CD4-positive, alpha-beta T cell treated with Interleukin-10 for 1 hour (primary cell): ENCODE results near the gene PSMC3.
A peak's percentile ranks its signal among the peaks of the same experiment; 100 is the strongest.

ENCODE experiments used
- DNase-seq: peaks from one replicate; pipeline ENCODE4 v3.0.0-alpha.2; 2020

The PSMC3 gene

DNA sequence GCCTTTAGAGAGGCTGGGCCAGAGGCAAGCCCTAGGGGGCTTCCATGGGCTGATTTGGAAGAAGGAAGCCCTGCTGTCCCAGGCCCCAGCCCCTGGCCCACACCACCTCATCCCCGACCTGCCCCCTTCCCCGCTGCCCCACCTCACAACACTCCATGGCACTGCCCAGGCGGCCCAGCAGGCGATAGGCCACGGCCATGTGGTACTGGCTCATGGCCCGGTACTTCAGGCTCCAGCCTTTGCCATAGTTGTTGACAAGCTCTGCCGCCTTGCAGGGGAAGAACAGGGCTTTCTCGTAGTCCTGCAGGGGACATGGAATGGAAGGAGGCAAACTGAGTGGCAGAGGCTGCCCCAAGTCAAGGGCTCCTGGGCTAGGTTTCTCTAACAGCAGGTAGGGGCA is 16.3 kb upstream of the PSMC3 start:
- DNase-seq = no peak

DNA sequence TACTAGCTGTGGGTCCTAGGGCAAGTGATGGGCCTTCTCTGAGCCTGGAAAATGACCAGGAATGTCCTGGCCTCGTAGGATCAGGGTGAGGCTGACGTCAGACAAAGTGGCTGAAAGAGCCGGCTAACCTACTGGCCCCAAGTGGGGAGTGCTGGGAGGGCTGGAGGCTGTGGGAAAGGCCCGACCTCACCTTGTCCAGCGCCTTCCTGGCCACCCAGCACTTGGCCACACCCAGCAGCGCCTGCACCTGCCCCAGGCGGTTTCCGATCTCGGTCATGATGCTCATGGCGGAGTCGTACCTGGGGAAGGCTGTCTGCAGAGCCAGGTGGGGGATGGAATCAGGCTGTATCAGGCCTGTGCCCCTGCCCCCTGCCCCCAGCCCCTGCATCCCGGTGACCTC is 15.2 kb upstream of the PSMC3 start:
- DNase-seq = no peak

DNA sequence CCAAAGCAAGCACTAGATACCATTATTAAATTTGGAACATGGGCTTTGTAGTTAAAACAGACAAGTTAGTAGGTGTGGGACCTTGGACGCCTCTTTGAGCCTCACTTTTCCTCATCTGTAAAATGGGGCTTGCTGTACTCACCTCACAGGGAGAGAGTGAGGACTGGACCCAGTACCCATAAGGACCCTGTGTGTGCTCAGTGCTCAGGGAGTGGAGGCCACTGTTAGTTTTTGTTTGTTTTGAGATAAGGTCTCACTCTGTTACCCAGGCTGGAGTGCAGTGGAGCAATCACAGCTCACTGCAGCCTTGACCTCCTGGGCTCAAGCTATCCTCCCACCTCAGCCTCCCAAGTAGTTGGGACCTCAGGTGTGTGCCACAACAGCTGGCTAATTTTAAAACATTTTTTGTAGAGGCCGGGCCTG is 13.8 kb upstream of the PSMC3 start:
- no peak for DNase-seq

DNA sequence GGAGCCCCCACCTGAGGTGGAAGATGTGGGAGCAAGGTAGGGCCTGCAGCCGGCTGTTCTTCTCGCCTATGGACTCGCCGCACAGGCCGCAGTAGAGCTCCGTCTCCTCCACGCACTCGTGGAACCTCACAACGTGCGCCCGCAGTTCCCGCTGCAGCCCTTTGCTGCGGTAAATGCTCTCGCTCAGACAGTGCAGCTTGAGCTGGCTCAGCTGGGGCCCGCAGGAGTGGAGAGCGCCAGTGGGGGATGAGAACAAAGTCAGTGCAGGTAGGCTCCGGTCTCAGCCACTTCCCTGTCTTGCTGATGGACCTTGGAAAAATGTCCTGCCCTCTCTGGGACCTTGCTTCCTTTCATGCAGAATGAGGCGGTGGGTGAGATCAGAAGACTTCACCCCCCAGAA is 12.5 kb upstream of the PSMC3 start:
- no peak for DNase-seq

DNA sequence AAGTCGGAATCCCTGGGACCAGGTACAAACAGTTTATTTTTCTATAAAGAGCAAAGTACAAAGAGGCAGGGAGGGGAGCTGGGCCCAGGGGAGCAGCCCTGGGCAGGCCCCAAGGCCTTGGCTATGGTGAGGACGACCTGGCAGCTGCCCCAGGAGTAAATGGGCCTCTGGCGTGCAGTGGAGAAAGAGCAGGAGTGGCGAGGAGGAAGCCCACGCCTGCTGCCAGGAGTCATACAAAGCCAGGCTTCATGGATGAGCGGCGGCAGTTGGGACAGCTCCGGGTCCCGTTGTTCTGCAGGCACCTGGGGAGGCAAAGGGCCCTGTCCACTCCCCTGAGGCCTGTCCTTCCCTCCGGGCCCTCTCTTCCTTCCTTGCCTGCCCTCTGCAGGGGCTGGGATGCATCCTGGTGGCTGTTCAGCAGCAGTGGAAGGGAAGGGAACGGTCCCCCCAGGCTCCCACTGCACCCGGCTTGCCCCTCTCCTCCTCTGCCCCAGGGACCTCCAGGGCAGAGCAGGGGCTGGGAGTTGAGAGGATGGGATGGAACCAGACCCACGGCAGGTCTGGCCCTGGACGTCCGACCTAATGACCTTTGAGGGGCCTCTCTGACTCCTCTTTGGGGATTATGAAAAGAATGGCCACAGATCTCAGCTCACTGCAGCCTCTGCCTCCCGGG is 11.6 kb upstream of the PSMC3 start:
- no peak for DNase-seq

DNA sequence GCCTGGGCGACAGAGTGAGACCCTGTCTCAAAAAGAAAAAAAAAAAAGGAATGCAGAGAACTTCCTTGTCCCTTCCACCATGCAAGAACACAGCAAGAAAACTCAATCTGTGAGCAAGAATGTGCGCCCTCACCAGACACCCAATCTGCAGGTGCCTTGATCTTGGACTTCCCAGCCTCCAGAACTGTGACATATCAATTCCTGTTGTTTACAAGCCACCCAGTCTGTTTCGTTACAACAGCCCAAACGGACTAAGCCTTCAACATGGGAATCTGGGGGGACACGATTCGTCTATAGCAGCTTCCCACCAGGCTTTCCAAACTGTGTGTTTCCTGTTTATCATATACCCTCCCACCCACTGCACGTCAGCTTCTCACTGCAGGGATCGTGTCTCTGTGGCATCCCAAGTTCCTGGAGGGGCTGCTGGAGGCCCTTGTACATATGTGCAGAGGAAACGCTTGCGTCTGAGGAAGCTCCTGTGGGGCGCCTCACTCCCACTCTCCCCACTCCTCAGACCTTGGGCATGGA is 11.0 kb upstream of the PSMC3 start:
- no peak for DNase-seq

DNA sequence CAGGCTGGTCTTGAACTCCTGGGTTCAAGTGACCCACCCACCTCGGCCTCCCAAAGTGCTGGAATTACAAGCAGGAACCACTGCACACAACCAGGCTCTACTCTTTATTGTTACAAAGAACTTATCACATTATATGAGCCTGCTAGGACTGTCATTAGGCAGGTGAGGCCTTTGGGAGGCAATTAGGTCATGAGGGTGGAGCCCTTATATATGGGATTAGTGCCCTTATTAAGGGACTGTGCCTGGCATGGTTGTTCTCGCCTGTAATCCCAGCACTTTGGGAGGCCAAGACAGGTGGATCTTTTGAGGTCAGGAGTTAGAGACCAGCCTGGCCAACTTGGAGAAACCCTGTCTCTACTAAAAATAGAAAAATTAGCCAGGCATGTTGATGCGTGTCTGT is 10.5 kb upstream of the PSMC3 start:
- DNase-seq = no peak

DNA sequence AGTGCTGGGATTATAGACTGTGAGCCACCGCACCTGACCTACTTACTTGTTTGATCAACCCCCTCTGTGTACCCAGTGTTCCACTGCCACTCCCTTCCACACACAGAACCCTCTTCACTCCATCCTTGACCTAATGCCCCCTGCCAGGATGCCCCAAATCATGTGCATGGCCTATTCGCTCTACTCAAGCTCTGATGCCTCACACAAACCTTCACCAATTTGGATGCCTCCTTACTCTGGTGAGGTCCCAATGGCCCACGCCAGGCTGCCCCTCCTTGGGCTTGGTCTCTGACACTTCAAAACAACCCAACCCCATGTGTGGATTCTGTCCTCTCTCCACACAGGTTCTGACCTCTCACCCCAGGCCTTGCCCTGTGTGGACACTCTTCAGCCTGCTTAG is 9.4 kb upstream of the PSMC3 start:
- DNase-seq = no peak

DNA sequence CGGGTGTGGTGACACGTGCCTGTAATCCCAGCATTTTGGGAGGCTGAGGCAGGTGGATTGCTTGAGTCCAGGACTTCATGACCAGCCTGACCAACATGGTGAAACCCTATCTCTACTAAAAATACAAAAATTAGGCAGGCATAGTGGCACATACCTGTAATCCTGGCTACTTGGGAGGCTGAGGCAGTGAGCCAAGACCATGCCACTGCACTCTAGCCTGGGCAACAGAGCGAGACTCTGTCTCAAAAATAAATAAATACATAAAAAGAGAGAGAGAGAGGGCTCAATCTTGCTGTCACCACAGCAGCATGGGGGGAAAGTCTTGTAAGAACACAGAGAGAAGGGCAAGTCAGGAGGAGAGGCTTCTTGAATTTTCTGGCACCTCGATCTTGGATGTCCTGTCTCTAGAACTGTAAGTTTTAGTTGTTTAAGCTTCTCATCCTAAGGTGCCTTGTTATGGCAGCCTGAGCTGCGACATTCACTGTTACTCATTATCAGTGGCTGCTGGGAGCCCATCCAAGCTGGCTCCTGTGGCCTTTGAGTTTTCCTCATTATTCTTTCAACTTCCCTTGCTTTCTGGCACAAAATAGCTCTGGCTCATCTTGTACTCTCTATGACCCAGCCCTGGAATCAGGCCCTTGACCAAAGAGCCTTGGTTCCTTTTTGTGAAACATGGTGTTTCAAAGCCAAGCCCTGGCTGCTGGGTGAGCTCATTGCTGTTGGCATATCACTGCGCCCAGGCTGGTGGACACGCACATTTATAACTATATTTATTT is 8.0 kb upstream of the PSMC3 start:
- no peak for DNase-seq

DNA sequence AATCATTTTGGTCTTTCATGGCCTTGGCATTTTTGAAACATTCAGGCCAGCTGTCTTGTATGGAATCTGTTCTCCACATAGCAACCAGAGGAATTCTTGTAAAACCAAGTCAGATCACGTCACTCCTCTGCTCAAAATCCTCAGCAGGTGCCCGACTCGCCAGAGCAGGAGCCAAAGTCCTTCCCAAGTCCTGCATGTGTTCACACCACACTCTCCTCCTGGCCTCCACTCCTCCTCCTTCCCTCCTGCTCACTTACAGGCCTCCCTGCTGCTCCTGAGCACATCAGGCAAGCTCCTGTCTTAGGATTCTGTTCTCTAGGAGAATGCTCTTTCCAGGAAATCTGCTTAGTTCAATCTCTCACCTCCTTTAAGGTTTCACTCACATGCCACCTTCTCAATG is 6.9 kb upstream of the PSMC3 start:
- DNase-seq = no peak

DNA sequence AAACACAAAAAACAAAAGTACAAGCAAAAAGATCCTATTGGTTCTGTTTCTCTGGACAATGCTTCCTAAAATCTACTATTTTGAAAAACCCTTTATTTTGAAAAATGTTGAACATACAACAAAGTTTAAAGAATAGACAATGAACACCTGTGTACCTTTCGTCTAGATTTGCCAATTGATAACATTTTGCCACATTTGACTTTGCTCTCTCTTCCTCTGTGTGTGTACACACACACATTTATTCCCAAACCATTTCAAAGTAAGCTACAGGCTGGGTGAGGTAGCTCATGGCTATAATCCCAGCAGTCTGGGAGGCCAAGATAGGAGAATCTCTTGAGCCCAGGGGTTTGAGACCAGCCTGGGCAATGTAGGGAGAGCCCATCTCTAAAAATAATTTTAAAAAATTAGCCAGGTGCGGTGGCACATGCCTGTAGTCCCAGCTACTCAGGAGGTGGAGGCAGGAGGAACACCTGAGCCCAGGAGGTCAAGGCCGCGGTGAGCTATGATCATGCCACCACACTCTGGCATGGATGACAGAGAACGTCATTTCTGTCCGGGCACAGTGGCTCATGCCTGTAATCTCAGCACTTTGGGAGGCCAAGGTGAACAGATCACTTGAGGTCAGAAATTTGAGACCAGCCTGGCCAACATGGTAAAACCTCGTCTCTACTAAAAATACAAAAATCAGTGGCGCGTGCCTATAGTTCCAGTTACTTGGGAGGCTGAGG is 5.3 kb upstream of the PSMC3 start:
- DNase-seq = no peak

DNA sequence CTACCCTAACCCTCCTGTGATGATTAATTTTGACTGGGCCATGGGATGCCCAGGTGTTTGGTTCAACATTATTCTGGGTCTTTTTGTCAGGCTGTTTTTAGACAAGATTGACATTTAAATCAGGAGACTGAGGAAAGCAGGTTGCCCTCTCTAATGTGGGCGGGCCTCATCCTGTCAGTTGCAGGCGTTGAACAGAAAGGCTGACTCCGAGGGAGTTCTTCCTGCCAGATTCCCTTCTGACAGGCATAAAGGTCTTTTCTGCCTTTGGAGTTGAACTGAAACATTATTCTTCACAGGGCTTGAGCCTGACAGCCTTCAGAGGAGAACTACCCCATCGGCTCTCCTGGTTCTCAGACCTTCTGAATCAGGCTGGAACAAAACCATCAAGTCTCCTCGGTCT is 4.3 kb upstream of the PSMC3 start:
- no peak for DNase-seq

DNA sequence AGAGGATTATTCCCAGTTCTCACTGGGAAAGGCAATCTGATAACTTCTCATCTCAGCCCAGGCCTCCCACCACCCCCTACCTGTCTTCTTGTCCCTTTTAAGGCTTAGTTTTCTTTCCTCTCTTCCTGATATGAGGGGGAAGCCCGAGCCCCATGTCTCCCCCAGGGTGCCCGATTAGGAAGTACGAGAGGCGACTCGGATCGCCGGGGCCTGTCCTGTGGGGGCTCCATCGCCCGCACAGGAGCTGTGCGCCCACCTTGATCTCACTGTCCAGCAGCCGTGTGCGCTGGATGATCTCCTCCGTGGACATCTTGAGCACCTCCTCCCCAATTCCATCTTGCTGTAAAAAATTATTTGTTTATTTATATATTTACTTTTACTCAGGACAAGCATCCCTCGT is 628 bp downstream of the PSMC3 start:
- DNase-seq = peak; percentile 12

DNA sequence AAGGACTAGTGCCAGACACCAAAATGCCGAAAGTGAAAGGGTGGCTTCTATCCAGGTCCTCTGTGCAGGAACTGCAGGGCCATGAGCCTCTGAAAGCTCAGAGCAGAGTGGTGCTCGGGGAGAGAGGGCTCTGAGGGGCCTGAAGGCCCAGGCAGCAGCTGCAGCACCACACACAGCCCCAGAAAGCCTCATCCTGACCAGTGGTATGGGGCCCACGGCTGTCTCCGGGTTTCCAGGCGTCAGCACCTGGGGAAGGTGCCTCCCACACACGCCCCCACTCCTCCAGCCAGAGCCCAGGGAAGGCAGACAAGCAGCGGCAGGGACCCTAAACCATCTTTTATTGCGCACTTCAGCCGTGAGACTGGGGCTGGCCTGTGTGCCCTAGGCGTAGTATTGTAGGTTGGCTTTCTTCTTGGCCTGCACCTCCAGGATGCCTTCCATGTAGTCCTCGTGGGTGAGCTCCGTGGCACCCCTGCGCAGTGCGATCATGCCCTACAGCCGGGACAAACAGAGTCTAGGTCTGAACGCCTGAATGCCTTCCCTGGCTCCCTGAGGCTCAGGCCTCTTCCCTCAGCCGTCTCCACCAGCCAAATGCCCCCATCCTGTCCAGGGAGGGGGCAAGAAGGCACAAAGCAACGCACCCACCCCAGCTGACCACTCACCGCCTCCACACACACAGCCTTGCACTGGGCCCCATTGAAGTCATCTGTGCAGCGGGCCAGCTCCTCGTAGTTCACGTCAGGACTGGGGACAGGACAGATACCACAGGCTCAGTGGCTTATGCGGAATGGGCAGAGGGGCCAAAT is 7.6 kb downstream of the PSMC3 start:
- no peak for DNase-seq

DNA sequence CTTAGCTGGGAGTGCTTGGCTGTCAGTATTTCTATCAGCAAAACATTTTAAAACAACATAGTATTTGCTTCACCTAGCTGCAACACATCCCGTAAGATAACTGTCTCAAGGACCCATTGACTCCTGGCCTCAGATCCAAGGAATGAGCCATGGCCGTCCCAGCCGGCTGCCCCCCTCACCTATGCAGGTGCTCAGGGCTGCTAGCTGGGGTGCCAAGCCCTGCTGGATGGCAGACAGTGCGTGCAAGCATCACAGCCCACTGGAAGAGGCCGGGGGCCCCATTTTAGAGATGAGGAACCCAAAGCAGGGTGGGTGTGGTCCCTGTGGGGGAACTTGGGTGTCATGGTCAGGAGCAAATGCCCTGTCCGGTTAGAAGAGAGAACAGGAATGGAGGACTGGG is 8.5 kb downstream of the PSMC3 start:
- no peak for DNase-seq

DNA sequence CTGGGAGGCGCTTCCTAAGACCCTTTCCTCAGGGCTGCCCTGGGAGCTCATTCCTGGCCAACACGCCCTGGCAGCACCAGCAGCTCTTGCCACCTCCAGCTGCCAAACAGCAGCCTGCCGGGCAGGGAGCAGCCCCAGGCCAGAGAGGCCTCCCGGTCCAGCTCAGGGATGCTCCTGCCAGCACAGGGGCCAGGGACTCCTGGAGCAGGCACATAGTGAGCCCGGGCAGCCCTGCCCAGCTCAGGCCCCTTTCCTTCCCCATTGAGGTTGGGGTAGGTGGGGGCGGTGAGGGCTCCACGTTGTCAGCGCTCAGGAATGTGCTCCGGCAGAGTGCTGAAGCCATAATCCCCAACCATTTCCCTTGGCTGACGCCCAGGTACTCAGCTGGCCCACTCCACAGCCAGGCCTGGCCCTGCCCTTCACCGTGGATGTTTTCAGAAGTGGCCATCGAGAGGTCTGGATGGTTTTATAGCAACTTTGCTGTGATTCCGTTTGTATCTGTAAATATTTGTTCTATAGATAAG is 10.2 kb downstream of the PSMC3 start:
- DNase-seq = no peak

DNA sequence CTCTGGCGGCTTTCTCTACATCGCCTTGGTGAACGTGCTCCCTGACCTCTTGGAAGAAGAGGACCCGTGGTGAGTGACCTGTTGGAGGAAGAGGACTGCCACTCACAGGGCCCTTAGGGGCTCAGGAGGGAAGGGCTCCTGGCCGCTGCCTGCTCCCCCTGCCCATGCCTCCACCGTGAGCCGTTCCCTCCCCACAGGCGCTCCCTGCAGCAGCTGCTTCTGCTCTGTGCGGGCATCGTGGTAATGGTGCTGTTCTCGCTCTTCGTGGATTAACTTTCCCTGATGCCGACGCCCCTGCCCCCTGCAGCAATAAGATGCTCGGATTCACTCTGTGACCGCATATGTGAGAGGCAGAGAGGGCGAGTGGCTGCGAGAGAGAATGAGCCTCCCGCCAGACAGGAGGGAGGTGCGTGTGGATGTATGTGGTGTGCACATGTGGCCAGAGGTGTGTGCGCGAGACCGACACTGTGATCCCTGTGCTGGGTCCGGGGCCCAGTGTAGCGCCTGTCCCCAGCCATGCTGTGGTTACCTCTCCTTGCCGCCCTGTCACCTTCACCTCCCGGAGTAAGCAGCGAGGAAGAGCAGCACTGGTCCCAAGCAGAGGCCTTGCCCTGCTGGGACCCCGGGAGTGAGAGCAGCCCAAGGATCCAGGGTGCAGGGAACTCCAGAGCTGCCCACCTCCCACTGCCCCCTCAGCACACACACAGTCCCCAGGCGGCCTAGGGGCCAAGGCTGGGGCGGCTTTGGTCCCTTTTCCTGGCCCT is 11.0 kb downstream of the PSMC3 start:
- no peak for DNase-seq

DNA sequence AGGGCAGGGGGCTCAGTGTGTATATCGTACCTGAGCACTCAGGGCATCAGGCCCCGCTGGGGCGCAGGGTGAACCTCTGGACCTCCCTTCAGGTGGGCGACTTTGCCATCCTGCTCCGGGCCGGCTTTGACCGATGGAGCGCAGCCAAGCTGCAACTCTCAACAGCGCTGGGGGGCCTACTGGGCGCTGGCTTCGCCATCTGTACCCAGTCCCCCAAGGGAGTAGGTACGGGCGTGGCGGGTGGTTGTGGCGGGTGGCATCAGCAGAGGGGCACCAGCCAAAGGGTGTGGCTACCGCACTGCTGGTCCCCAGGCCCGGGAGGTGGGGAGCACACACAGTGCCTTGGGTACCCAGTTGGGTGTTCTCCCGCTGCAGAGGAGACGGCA is 11.6 kb downstream of the PSMC3 start:
- DNase-seq = no peak

DNA sequence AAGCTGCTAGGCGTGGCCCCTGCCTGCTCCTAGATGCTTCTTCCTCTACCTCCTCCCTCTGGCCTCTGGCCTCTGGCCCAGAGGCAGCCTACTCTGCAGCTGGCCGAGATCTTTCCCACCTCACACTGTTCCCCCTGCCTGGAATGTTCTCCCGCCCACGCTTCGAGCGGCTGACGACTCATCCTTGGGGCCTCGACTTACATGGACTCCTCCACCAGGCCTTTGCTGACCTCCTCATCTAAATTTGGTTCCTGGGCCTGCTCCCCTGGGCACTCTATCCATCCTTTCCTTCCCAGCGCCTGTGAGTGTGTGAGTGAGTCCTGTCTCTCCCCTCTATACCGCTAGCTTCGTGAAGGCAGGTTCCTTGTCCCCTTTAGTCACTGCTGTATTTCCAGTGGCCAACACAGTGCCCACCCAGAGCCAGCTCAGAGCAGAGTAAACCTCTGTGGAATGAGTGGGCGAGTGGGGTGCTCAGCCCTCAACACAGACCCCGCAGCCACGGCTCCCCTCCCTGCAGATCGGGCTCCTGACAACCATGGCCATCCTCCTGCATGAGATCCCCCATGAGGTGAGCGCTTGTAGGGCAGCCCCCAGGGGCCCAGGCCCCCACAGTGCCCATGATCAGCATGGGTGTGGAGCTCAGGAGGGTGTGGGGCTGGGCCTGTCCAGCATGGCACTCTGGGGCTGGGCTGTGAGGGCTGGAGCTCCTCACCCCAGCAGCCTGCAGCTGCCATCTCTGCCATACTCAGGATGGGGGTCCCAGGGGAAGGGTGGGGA is 12.1 kb downstream of the PSMC3 start:
- no peak for DNase-seq

DNA sequence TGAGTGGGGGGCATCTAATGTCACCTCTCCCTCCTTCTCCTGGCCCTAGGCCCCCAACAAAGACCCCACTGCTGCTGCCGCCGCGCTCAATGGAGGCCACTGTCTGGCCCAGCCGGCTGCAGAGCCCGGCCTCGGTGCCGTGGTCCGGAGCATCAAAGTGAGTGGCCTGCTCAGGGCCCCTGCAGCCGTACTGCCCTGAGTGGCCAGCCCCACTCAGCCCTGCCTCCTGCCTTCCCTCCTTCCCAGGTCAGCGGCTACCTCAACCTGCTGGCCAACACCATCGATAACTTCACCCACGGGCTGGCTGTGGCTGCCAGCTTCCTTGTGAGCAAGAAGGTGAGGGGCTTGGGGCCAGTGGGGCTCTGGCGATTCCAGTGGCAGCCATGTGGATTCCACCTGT is 12.9 kb downstream of the PSMC3 start:
- DNase-seq = no peak
